H9 (cell line): ENCODE results near the gene ARHGDIB. TPM values are rescaled to one million over a fixed set of nuclear protein-coding genes. Genes with fewer than 3 reads are reported as not detected.

ENCODE experiments used
- DNase-seq: peaks from one replicate; pipeline ENCODE4 v3.0.0-alpha.2; 2017
- H2AFZ ChIP-seq: one replicate; pipeline ENCODE4 v1.6.1; 2013; ENCODE audit warnings: mild to moderate bottlenecking, low read length, control low read depth, moderate library complexity
- H2AK5ac ChIP-seq: 2 replicates; pipeline ENCODE4 v1.6.1; 2013; ENCODE audit warnings: low read length, control low read depth, mixed read lengths; ENCODE audit not compliant: insufficient read length
- H2BK120ac ChIP-seq: one replicate; pipeline ENCODE4 v1.6.1; 2013; ENCODE audit warnings: low read depth, mild to moderate bottlenecking, low read length, control low read depth, inconsistent platforms; ENCODE audit not compliant: poor library complexity, severe bottlenecking
- H2BK12ac ChIP-seq: 2 replicates; pipeline ENCODE4 v1.6.1; 2013; ENCODE audit warnings: low read length, control low read depth, mixed read lengths, low read depth; ENCODE audit not compliant: insufficient read length
- H2BK15ac ChIP-seq: 2 replicates; pipeline ENCODE4 v1.6.1; 2013; ENCODE audit warnings: low read depth, low read length, control low read depth
- H2BK20ac ChIP-seq: one replicate; pipeline ENCODE4 v1.6.1; 2013; ENCODE audit warnings: low read depth, mild to moderate bottlenecking, low read length, control low read depth, inconsistent platforms; ENCODE audit not compliant: poor library complexity, severe bottlenecking
- H2BK5ac ChIP-seq: 2 replicates; pipeline ENCODE4 v1.6.1; 2013; ENCODE audit warnings: low read length, control low read depth, mixed read lengths; ENCODE audit not compliant: insufficient read length
- H3K14ac ChIP-seq: 2 replicates; pipeline ENCODE4 v1.6.1; 2013; ENCODE audit warnings: low read length, control low read depth; ENCODE audit not compliant: insufficient read depth
- H3K18ac ChIP-seq: 2 replicates; pipeline ENCODE4 v1.6.1; 2013; ENCODE audit warnings: low read depth, mild to moderate bottlenecking, mixed read lengths, low read length, control low read depth; ENCODE audit not compliant: insufficient read length
- H3K23ac ChIP-seq: 2 replicates; pipeline ENCODE4 v1.6.1; 2013; ENCODE audit warnings: low read length, control low read depth, mixed read lengths, low read depth; ENCODE audit not compliant: insufficient read length
- H3K23me2 ChIP-seq: 2 replicates; pipeline ENCODE4 v1.6.1; 2013; ENCODE audit warnings: low read depth, mild to moderate bottlenecking, mixed read lengths, low read length, control low read depth; ENCODE audit not compliant: insufficient read length, poor library complexity, severe bottlenecking
- H3K27ac ChIP-seq: 2 replicates; pipeline ENCODE4 v1.5.1; 2013; ENCODE audit warnings: low read length, control low read depth, mixed read lengths, low read depth; ENCODE audit not compliant: insufficient read length
- H3K27me3 ChIP-seq: 2 replicates; pipeline ENCODE4 v1.6.1; 2013; ENCODE audit warnings: low read length, control low read depth, inconsistent platforms; ENCODE audit not compliant: insufficient read depth
- H3K4ac ChIP-seq: 2 replicates; pipeline ENCODE4 v1.6.1; 2013; ENCODE audit warnings: low read depth, mild to moderate bottlenecking, control low read depth, inconsistent platforms, low read length, moderate library complexity
- H3K4me1 ChIP-seq: 2 replicates; pipeline ENCODE4 v1.6.1; 2013; ENCODE audit warnings: low read length, control low read depth, inconsistent platforms; ENCODE audit not compliant: insufficient read depth
- H3K4me2 ChIP-seq: 2 replicates; pipeline ENCODE4 v1.6.1; 2013; ENCODE audit warnings: low read length, control low read depth, mixed read lengths; ENCODE audit not compliant: insufficient read length, insufficient read depth
- H3K56ac ChIP-seq: 2 replicates; pipeline ENCODE4 v1.6.1; 2013; ENCODE audit warnings: low read depth, mild to moderate bottlenecking, mixed read lengths, low read length, control low read depth; ENCODE audit not compliant: insufficient read length
- H3K79me1 ChIP-seq: 2 replicates; pipeline ENCODE4 v1.6.1; 2013; ENCODE audit warnings: low read depth, mild to moderate bottlenecking, moderate library complexity, low read length, control low read depth, inconsistent platforms; ENCODE audit not compliant: insufficient read depth, poor library complexity, severe bottlenecking
- H3K79me2 ChIP-seq: 2 replicates; pipeline ENCODE4 v1.6.1; 2013; ENCODE audit warnings: low read length, control low read depth, inconsistent platforms; ENCODE audit not compliant: insufficient read depth
- H3K9ac ChIP-seq: 2 replicates; pipeline ENCODE4 v1.6.1; 2013; ENCODE audit warnings: low read length, control low read depth, mixed read lengths; ENCODE audit not compliant: insufficient read length; ENCODE audit errors: extremely low read depth
- H3K9me3 ChIP-seq: one replicate; pipeline ENCODE4 v1.6.1; 2013; ENCODE audit warnings: low read depth, low read length, inconsistent platforms; ENCODE audit not compliant: control insufficient read depth
- H3T11ph ChIP-seq: one replicate; pipeline ENCODE4 v1.6.1; 2013; ENCODE audit warnings: mild to moderate bottlenecking, low read length, control low read depth, inconsistent platforms
- H4K20me1 ChIP-seq: one replicate; pipeline ENCODE4 v1.6.1; 2013; ENCODE audit not compliant: control insufficient read depth, insufficient read length, insufficient read depth
- H4K5ac ChIP-seq: 2 replicates; pipeline ENCODE4 v1.6.1; 2013; ENCODE audit warnings: low read depth, mild to moderate bottlenecking, mixed read lengths, low read length, control low read depth; ENCODE audit not compliant: insufficient read length
- H4K8ac ChIP-seq: replicated peaks from 2 replicates; pipeline ENCODE4 v1.6.1; 2013; ENCODE audit warnings: low read length, control low read depth, mixed read lengths, low read depth; ENCODE audit not compliant: insufficient read length
- H4K91ac ChIP-seq: 2 replicates; pipeline ENCODE4 v1.6.1; 2013; ENCODE audit warnings: low read depth, mild to moderate bottlenecking, moderate library complexity, mixed read lengths, low read length, control low read depth; ENCODE audit not compliant: insufficient read length
- H3K27ac Mint-ChIP-seq, 3 experiments: 2 replicates in 2 of 3; 3 replicates in 1 of 3; pipeline ENCODE4 v1.8.0; 2020 to 2021; ENCODE audit warnings: mixed read lengths in 3 of 3, mild to moderate bottlenecking in 1 of 3, moderate library complexity in 1 of 3
- H3K27me3 Mint-ChIP-seq: 2 replicates; pipeline ENCODE4 v1.8.0; 2021; ENCODE audit warnings: low read depth, mild to moderate bottlenecking, moderate library complexity, mixed read lengths
- H3K36me3 Mint-ChIP-seq, 3 experiments: 2 replicates in 2 of 3; 3 replicates in 1 of 3; pipeline ENCODE4 v1.8.0; 2020 to 2021; ENCODE audit warnings: low read depth in 3 of 3, mixed read lengths in 3 of 3; ENCODE audit not compliant: insufficient read depth in 1 of 3
- H3K4me1 Mint-ChIP-seq, 2 experiments: 2 replicates each; pipeline ENCODE4 v1.8.0; 2020; ENCODE audit warnings: mixed read lengths in 2 of 2
- H3K4me3 Mint-ChIP-seq, 2 experiments: 2 replicates in 1 of 2; 3 replicates in 1 of 2; pipeline ENCODE4 v1.8.0; 2020 to 2021; ENCODE audit warnings: mild to moderate bottlenecking in 2 of 2, mixed read lengths in 2 of 2, moderate library complexity in 1 of 2
- H3K9me3 Mint-ChIP-seq, 2 experiments: 2 replicates in 1 of 2; 3 replicates in 1 of 2; pipeline ENCODE4 v1.8.0; 2020; ENCODE audit warnings: mild to moderate bottlenecking in 2 of 2, mixed read lengths in 2 of 2, moderate library complexity in 1 of 2
- WGBS: extraction: QIAGEN DNeasy Blood & Tissue Kit; methylation state at CpG from one replicate; pipeline ENCODE4 v1.1.7; 2013; ENCODE audit warnings: missing lambda C conversion rate, low lambda C conversion rate, mixed read lengths; ENCODE audit not compliant: insufficient read length; ENCODE audit errors: extremely low coverage; 5-methylcytosine and 5-hydroxymethylcytosine counted together
- total RNA-seq: library from RNA; stranded (reverse); gene quantifications from 2 replicates; pipeline ENCODE4 v1.2.1, GENCODE V29; 2021
- TF ChIP-seq, protein P1 (sequence below): fragments of 200-600 bp; sonication (generic); conservative IDR thresholded peaks from 3 replicates; pipeline ENCODE4 v1.8.0; 2021; ENCODE audit warnings: antibody characterized with exemption, mild to moderate bottlenecking

Gene ARHGDIB
- total RNA-seq, 1 experiment from 2014 or later: 0.44 TPM

DNA sequence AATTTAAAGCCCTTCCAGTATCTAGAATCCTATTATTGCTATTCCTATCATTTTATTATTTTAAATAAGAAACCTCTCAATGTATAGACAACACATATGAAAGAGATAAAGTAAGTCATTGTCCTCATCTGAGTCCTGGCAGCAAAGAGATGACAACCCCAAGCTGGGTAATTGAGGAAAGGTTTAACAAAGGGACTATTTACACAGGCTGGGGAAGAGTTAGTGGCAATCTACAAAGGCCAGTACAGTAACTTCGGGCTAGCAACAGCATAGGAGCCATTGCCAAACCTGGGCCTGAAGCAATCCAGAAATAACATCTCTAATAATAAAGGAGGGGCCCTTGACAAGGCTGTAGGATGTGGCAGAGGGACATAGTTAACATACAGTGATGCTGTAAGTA, 22.6 kb upstream of the ARHGDIB start:
- no peak overlapping the region for H3K4me2 ChIP-seq
- no peak overlapping the region for H2AFZ ChIP-seq

More for the DNA sequence above, 22.6 kb upstream of the ARHGDIB start:
- H3K23me2 ChIP-seq: no peaks in the 10 kb centered on the region
- H2BK120ac ChIP-seq: no peak overlapping the region
- H3K27ac ChIP-seq: no peak overlapping the region
- H3K79me2 ChIP-seq: no peaks in the 10 kb centered on the region
- H3K9me3 Mint-ChIP-seq: no peaks in the 10 kb centered on the region; a peak in 1 of 5 replicates
- no peak overlapping the region for H2AK5ac ChIP-seq
- H2BK20ac ChIP-seq: no peak overlapping the region
- H3K4ac ChIP-seq: no peak overlapping the region
- no peak overlapping the region for H4K8ac ChIP-seq
- H4K5ac ChIP-seq: no peak overlapping the region
- H3K14ac ChIP-seq: no peak overlapping the region
- no peaks in the 10 kb centered on the region for H3K27me3 ChIP-seq
- H3K36me3 Mint-ChIP-seq: no peaks in the 10 kb centered on the region
- H3K9me3 ChIP-seq: no peaks in the 10 kb centered on the region
- H4K20me1 ChIP-seq: no peaks in the 10 kb centered on the region
- H3K79me1 ChIP-seq: no peaks in the 10 kb centered on the region
- DNase-seq: no peak
- H2BK15ac ChIP-seq: no peak overlapping the region
- H2BK5ac ChIP-seq: no peak overlapping the region
- H3K4me1 ChIP-seq: no peaks in the 10 kb centered on the region
- WGBS: no CpG with 5 or more reads among the region's 1 CpG
- H3K23ac ChIP-seq: no peak overlapping the region
- H3K56ac ChIP-seq: no peak overlapping the region
- TF ChIP-seq, protein P1, sequence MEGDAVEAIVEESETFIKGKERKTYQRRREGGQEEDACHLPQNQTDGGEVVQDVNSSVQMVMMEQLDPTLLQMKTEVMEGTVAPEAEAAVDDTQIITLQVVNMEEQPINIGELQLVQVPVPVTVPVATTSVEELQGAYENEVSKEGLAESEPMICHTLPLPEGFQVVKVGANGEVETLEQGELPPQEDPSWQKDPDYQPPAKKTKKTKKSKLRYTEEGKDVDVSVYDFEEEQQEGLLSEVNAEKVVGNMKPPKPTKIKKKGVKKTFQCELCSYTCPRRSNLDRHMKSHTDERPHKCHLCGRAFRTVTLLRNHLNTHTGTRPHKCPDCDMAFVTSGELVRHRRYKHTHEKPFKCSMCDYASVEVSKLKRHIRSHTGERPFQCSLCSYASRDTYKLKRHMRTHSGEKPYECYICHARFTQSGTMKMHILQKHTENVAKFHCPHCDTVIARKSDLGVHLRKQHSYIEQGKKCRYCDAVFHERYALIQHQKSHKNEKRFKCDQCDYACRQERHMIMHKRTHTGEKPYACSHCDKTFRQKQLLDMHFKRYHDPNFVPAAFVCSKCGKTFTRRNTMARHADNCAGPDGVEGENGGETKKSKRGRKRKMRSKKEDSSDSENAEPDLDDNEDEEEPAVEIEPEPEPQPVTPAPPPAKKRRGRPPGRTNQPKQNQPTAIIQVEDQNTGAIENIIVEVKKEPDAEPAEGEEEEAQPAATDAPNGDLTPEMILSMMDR: no peak
- no peak overlapping the region for H4K91ac ChIP-seq
- H3K27me3 Mint-ChIP-seq: no peaks in the 10 kb centered on the region
- no peak overlapping the region for H3K18ac ChIP-seq
- H3K27ac Mint-ChIP-seq: no peak overlapping the region
- H3K9ac ChIP-seq: no peak overlapping the region
- no peak overlapping the region for H2BK12ac ChIP-seq
- no peak overlapping the region for H3T11ph ChIP-seq
- H3K4me1 Mint-ChIP-seq: no peaks in the 10 kb centered on the region
- H3K4me3 Mint-ChIP-seq: no peak overlapping the region
